GM10266 (cell line): ENCODE results near the gene PRR35.

Experiments used
- DNase-seq: peaks from one replicate; pipeline ENCODE4 v3.0.0; 2012; ENCODE audit errors: extremely low spot score
- TF ChIP-seq, protein P1 (sequence below): IDR thresholded peaks from 2 replicates; pipeline ENCODE4 v1.5.1; 2012; ENCODE audit warnings: mild to moderate bottlenecking, low read depth; ENCODE audit not compliant: control insufficient read depth, insufficient read depth; ENCODE audit errors: missing control alignments

Gene PRR35

DNA sequence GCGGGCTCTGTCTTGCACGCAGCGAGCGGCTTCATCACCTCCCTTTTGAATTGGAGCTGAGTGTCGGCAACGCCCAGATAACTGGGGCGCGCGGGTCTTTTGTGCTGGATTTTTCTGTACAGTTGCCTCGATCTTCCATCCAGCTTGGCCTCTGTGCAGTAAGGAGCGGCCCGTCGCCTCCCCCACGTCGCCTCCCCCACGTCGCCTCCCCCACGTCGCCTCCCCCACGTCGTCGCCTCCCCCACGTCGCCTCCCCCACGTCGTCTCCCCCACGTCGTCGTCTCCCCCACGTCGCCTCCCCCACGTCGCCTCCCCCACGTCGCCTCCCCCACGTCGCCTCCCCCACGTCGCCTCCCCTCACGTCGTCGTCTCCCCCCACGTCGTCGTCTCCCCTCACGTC is 15.7 kb upstream of the PRR35 start:
- TF ChIP-seq, protein P1, sequence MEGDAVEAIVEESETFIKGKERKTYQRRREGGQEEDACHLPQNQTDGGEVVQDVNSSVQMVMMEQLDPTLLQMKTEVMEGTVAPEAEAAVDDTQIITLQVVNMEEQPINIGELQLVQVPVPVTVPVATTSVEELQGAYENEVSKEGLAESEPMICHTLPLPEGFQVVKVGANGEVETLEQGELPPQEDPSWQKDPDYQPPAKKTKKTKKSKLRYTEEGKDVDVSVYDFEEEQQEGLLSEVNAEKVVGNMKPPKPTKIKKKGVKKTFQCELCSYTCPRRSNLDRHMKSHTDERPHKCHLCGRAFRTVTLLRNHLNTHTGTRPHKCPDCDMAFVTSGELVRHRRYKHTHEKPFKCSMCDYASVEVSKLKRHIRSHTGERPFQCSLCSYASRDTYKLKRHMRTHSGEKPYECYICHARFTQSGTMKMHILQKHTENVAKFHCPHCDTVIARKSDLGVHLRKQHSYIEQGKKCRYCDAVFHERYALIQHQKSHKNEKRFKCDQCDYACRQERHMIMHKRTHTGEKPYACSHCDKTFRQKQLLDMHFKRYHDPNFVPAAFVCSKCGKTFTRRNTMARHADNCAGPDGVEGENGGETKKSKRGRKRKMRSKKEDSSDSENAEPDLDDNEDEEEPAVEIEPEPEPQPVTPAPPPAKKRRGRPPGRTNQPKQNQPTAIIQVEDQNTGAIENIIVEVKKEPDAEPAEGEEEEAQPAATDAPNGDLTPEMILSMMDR: no peak

DNA sequence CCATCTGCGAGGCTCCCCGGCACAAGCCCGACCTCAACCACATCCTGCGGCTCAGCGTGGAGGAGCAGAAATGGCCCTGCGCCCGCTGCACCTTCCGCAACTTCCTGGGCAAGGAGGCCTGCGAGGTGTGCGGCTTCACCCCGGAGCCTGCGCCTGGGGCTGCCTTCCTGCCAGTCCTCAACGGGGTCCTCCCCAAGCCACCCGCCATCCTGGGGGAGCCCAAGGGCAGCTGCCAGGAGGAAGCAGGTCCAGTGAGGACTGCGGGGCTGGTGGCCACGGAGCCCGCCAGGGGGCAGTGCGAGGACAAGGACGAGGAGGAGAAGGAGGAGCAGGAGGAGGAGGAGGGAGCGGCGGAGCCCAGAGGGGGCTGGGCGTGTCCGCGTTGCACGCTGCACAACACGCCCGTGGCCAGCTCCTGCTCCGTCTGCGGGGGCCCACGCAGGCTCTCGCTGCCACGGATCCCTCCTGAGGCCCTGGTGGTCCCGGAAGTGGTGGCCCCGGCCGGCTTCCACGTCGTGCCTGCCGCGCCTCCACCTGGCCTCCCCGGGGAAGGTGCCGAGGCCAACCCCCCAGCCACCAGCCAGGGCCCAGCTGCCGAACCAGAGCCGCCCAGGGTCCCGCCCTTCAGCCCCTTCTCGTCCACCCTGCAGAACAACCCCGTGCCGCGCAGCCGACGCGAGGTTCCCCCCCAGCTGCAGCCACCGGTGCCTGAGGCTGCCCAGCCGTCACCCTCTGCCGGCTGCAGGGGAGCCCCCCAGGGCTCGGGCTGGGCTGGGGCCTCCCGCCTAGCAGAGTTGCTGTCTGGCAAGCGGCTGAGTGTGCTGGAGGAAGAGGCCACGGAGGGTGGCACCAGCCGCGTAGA is 13.1 kb upstream of the PRR35 start:
- DNase-seq: no peak
- TF ChIP-seq, protein P1: no peak

More for the DNA sequence above, 15.7 kb upstream of the PRR35 start:
- no peak for DNase-seq

DNA sequence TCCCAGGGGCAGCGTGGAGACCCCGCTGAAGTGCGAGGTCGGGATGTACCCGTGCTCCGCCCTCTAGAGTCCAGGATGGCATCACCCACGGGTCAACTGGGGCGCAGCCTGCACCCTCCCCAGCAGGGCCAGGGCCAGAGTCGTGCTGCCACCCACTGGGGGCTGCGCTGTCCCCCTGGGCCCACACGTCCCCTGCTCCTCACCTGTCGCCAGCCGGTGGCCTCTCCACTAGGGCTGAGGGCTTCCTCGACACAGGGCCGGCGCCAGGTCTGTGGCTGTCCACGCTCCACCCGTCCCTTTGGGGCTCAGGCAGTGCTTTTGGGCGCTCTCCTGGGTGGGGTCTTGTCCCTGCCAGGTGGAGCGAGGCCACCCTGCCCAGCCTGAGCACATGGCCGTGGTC is 11.6 kb upstream of the PRR35 start:
- DNase-seq: no peak
- TF ChIP-seq, protein P1: no peak

DNA sequence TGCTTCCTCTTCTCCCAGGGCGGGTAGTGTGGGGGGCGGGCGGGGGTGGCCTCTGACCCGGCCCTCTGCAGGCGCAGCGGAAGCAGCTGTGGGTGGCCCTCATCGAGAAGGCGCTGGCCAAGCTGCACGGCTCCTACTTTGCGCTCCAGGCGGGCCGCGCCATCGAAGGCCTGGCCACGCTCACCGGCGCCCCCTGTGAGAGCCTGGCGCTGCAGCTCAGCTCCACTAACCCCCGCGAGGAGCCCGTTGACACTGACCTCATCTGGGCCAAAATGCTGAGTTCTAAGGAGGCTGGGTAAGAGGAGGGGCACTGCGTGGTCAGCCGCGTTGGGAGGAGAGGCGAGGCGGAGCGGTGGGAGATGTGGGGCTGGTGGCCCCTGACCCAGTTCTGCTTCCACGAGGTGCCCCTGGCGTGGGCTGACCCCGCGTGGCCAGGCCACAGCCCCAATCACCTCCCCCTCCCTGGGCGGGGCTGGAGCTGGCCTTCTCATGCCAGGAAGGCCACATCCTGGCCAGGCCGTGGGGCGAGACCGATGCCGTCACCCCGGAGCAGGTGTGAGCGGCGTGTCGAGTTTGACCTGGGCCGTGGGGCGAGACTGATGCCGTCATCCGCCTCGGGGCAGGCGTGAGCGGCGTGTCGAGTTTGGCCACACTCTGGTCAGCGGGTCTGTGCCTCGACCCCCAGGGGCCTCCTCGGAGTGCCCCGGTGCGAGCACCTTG is 10.5 kb upstream of the PRR35 start:
- TF ChIP-seq, protein P1: no peak
- DNase-seq: no peak

DNA sequence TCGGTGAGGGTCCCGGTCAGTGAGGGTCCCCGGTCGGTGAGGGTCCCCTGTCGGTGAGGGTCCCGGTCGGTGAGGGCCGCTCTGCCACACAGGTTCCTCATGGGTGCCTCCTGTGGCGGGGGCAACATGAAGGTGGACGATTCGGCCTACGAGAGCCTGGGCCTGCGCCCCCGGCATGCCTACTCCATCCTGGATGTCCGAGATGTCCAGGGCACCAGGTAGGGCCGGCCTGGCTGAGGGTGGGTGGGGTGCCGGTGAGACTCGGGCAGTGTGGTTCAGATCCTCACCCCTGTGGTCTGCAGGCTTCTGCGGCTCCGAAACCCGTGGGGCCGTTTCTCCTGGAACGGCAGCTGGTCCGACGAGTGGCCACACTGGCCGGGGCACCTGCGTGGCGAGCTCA is 9.0 kb upstream of the PRR35 start:
- no peak for DNase-seq
- TF ChIP-seq, protein P1: no peak

DNA sequence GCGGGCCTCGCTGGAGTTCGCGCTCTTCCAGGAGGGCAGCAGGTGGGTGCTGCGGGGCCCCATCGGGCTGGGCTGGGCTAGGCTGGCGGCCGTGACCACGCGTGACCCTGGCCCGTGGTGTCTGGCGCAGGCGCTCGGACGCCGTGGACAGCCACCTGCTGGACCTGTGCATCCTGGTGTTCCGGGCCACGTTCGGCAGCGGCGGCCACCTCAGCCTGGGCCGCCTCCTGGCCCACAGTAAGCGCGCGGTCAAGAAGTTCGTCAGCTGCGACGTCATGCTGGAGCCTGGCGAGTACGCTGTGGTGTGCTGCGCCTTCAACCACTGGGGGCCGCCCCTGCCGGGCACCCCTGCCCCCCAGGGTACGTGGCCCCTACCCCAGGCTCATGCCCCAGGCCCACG is 8.0 kb upstream of the PRR35 start:
- TF ChIP-seq, protein P1: no peak

DNA sequence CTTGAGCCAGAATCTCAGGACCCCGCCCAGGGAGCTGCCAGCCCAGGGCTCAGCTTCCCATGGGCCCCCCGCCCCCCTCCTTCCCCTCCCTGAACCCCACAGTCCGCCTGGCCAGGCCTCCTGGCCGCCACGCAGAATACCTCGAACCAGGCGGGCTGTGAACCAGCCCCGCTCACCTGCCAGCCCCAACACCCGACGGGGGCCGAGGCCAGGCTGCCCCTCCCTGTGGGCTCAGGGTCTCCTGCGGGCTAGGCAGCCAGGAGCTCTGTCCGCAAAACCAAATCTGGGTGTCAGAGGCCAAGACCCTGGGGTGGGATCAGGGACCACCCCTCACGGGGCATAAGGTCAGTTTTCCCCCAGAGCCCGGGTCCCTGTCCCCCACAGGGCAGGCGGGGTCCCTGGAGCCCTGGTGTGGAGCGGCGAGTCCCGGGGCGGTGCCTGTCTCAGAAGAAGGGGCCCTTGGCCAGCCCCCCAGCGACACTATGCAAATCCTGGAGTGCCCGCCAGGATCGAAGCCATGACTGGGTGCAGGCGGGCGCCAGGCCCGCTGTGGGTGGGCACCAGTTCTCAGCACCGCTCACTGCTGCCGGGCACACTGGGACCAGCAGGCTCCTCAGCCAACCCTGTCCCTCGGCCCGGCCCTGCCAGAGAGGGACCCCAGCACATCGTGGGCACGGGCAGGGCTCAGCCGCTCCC is 6.4 kb upstream of the PRR35 start:
- no peak for DNase-seq

More for the DNA sequence above, 8.0 kb upstream of the PRR35 start:
- DNase-seq: no peak

More for the DNA sequence above, 6.4 kb upstream of the PRR35 start:
- TF ChIP-seq, protein P1: no peak
